ENCODE results near the gene MTUS2.

Gene MTUS2

DNA sequence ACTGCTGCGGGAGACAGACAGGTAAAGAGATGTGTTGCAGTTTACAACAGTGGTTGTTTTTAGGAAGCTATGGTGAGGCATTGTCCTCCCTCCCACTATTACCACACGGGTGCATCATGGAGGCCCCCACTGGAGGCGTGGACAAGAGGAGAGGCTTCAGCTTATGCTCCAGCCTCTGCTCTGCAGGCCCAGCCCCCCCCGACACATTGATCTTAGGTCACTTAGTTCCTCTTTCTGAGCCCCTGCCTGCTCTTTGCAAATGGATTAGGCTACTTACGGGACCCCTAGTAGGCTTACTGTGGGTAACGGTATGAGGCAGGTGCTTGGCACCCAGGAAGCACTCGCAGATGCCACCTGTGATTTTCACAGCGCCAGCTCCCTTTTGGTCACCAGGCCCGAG lies 651.4 kb downstream of the MTUS2 start:
- no peak for DNase-seq (ENCODE audit: low read depth, low spot score)
- no peaks in the 10 kb centered on the region for H3K27me3 ChIP-seq (ENCODE audit: control insufficient read depth, insufficient read depth, low read length)
- WGBS (ENCODE audit: insufficient coverage, insufficient read length), result no CpG with 5 or more reads among the region's 9 CpGs

DNA sequence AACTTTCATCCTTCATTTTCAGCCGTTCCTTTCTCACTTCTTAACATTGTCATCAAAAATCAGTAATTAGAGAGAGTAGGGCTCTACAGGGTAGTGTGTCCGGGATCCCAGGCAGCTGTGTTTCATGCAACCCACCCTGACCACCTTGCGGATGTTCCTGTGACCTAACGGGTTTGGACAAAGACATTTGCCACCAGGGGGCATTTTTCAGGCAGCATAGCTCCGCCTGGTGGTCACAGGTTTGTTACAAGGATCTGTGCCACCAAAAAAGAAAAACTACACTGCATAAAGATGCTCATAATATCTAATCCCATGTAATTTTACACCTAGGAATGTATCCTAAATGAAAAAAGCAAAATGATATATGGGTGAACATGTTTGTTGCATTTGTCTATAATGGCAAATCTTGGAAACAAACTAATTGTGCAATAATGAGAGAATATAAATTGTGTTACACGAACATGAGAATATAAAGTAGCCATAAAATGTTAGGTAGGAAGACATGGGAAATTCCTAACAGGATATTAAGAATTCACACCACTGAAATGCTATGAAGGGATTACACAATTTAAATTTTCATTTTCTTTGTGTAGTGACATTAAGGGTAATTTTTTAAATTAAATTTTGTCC lies 652.3 kb downstream of the MTUS2 start:
- no peaks in the 10 kb centered on the region for H3K27me3 ChIP-seq (ENCODE audit: control insufficient read depth, insufficient read depth, low read length)
- H3K4me3 ChIP-seq (ENCODE audit: low read length), result no peak overlapping the region
- no peaks in the 10 kb centered on the region for H3K9me3 ChIP-seq (ENCODE audit: control insufficient read depth, insufficient read depth, low read length)
- H3K36me3 ChIP-seq (ENCODE audit: control insufficient read depth, insufficient read depth, low read length), result no peaks in the 10 kb centered on the region
- no peaks in the 10 kb centered on the region for H3K4me1 ChIP-seq (ENCODE audit: control insufficient read depth, insufficient read depth, low read length)
- peak; percentile 31 for DNase-seq (ENCODE audit: low read depth, low spot score)
- no peak overlapping the region for H3K27ac ChIP-seq (ENCODE audit: low read length)
- WGBS (ENCODE audit: insufficient coverage, insufficient read length), result no CpG with 5 or more reads among the region's 6 CpGs

More for the DNA sequence above, 651.4 kb downstream of the MTUS2 start:
- Histone ChIP-seq H3K4me3 (ENCODE audit: low read length) (no peak overlapping the region), H3K27ac (ENCODE audit: low read length) (no peak overlapping the region), H3K4me1 (ENCODE audit: control insufficient read depth, insufficient read depth, low read length) (no peaks in the 10 kb centered on the region), H3K9me3 (ENCODE audit: control insufficient read depth, insufficient read depth, low read length) (no peaks in the 10 kb centered on the region), H3K36me3 (ENCODE audit: control insufficient read depth, insufficient read depth, low read length) (no peaks in the 10 kb centered on the region)

GRCh38 chr13:29473166-29473565 lies 653.0 kb downstream of the MTUS2 start:
- Histone ChIP-seq H3K4me1 (ENCODE audit: control insufficient read depth, insufficient read depth, low read length) (no peaks in the 10 kb centered on the region), H3K36me3 (ENCODE audit: control insufficient read depth, insufficient read depth, low read length) (no peaks in the 10 kb centered on the region), H3K27me3 (ENCODE audit: control insufficient read depth, insufficient read depth, low read length) (no peaks in the 10 kb centered on the region), H3K4me3 (ENCODE audit: low read length) (no peak overlapping the region), H3K27ac (ENCODE audit: low read length) (no peak overlapping the region), H3K9me3 (ENCODE audit: control insufficient read depth, insufficient read depth, low read length) (no peaks in the 10 kb centered on the region)
- no CpG with 5 or more reads among the region's 4 CpGs for WGBS (ENCODE audit: insufficient coverage, insufficient read length)
- DNase-seq (ENCODE audit: low read depth, low spot score), result no peak

- no peak for DNase-seq (ENCODE audit: low read depth, low spot score)
- no peaks in the 10 kb centered on the region for H3K36me3 ChIP-seq (ENCODE audit: control insufficient read depth, insufficient read depth, low read length)
- H3K27ac ChIP-seq (ENCODE audit: low read length), result no peak overlapping the region
- no peaks in the 10 kb centered on the region for H3K27me3 ChIP-seq (ENCODE audit: control insufficient read depth, insufficient read depth, low read length)
- H3K4me1 ChIP-seq (ENCODE audit: control insufficient read depth, insufficient read depth, low read length), result no peaks in the 10 kb centered on the region
- no peak overlapping the region for H3K4me3 ChIP-seq (ENCODE audit: low read length)
- WGBS (ENCODE audit: insufficient coverage, insufficient read length), result no CpG with 5 or more reads among the region's 3 CpGs
- H3K9me3 ChIP-seq (ENCODE audit: control insufficient read depth, insufficient read depth, low read length), result no peaks in the 10 kb centered on the region
Measured at GRCh38 chr13:29474991-29475390, 654.9 kb downstream of the MTUS2 start.

- no peaks in the 10 kb centered on the region for H3K9me3 ChIP-seq (ENCODE audit: control insufficient read depth, insufficient read depth, low read length)
- H3K27me3 ChIP-seq (ENCODE audit: control insufficient read depth, insufficient read depth, low read length), result no peaks in the 10 kb centered on the region
- H3K4me1 ChIP-seq (ENCODE audit: control insufficient read depth, insufficient read depth, low read length), result no peaks in the 10 kb centered on the region
- no peak for DNase-seq (ENCODE audit: low read depth, low spot score)
- no peaks in the 10 kb centered on the region for H3K36me3 ChIP-seq (ENCODE audit: control insufficient read depth, insufficient read depth, low read length)
- no CpG with 5 or more reads among the region's 3 CpGs for WGBS (ENCODE audit: insufficient coverage, insufficient read length)
- H3K4me3 ChIP-seq (ENCODE audit: low read length), result no peak overlapping the region
- H3K27ac ChIP-seq (ENCODE audit: low read length), result no peak overlapping the region
Measured at GRCh38 chr13:29476046-29476445, 655.9 kb downstream of the MTUS2 start.

GRCh38 chr13:29479716-29480492 lies 659.8 kb downstream of the MTUS2 start:
- Histone ChIP-seq H3K9me3 (ENCODE audit: control insufficient read depth, insufficient read depth, low read length) (no peaks in the 10 kb centered on the region), H3K36me3 (ENCODE audit: control insufficient read depth, insufficient read depth, low read length) (no peaks in the 10 kb centered on the region), H3K27ac (ENCODE audit: low read length) (no peak overlapping the region), H3K4me3 (ENCODE audit: low read length) (no peak overlapping the region), H3K4me1 (ENCODE audit: control insufficient read depth, insufficient read depth, low read length) (peaks cover 5% of the 10 kb centered on the region), H3K27me3 (ENCODE audit: control insufficient read depth, insufficient read depth, low read length) (no peaks in the 10 kb centered on the region)
- no peak for DNase-seq (ENCODE audit: low read depth, low spot score)
- no CpG with 5 or more reads among the region's 25 CpGs for WGBS (ENCODE audit: insufficient coverage, insufficient read length)

DNA sequence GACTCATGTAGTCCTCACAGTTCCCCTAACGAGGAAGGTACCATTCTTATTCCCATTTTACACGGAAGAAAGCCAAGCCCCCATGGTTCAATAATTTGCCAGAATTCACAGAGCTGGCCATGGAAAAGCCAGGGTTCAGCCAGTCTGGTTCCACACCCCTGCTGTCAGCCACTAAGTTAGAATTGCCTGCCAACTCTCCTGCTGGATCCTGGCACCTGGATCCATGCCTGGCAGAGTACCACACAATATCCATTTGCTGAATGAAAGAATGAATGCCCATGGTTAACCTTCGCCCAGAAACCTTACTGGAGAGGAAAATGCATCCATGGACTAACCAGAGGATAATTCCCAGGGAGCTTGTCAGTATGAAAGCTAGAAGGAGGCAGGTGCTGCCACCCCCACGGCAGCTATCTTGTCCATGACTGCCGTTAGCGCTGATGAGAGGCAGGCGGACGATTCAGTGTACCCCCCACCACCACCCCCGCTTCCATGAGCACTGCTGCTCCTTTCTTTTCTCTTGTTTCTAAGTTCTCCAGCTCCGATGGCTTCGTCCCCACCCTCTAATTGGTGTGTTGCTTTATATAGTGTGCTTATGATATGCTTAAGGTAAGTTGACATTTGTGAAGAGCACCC lies 660.9 kb downstream of the MTUS2 start:
- Histone ChIP-seq H3K9me3 (ENCODE audit: control insufficient read depth, insufficient read depth, low read length) (no peaks in the 10 kb centered on the region), H3K27ac (ENCODE audit: low read length) (no peak overlapping the region), H3K4me3 (ENCODE audit: low read length) (no peak overlapping the region), H3K36me3 (ENCODE audit: control insufficient read depth, insufficient read depth, low read length) (no peaks in the 10 kb centered on the region), H3K4me1 (ENCODE audit: control insufficient read depth, insufficient read depth, low read length) (peaks cover 5% of the 10 kb centered on the region), H3K27me3 (ENCODE audit: control insufficient read depth, insufficient read depth, low read length) (no peaks in the 10 kb centered on the region)
- DNase-seq (ENCODE audit: low read depth, low spot score), result no peak
- no CpG with 5 or more reads among the region's 11 CpGs for WGBS (ENCODE audit: insufficient coverage, insufficient read length)

DNA sequence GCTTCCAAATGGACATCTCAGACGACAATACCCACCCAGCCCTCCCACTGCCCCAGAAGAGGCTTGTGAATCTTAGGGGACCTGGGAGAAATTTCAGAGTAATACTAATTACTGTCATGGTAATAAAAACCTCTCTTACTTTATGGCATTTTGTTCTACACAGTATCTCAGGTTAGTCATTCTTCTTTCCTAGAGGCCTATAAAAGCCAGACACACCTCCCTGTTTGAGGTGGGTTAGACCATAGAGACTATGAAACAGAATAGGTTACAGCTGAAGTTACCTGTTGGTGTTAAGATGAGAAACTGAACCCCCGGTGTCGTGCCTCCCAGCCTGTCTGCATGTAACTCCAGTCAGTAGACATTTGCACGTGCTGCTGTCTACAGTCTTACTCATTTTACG lies 661.5 kb downstream of the MTUS2 start:
- Histone ChIP-seq H3K27ac (ENCODE audit: low read length) (no peak overlapping the region), H3K36me3 (ENCODE audit: control insufficient read depth, insufficient read depth, low read length) (no peaks in the 10 kb centered on the region), H3K9me3 (ENCODE audit: control insufficient read depth, insufficient read depth, low read length) (no peaks in the 10 kb centered on the region), H3K27me3 (ENCODE audit: control insufficient read depth, insufficient read depth, low read length) (no peaks in the 10 kb centered on the region), H3K4me3 (ENCODE audit: low read length) (no peak overlapping the region), H3K4me1 (ENCODE audit: control insufficient read depth, insufficient read depth, low read length) (peaks cover 5% of the 10 kb centered on the region)
- WGBS (ENCODE audit: insufficient coverage, insufficient read length), result no CpG with 5 or more reads among the region's 5 CpGs
- no peak for DNase-seq (ENCODE audit: low read depth, low spot score)

DNA sequence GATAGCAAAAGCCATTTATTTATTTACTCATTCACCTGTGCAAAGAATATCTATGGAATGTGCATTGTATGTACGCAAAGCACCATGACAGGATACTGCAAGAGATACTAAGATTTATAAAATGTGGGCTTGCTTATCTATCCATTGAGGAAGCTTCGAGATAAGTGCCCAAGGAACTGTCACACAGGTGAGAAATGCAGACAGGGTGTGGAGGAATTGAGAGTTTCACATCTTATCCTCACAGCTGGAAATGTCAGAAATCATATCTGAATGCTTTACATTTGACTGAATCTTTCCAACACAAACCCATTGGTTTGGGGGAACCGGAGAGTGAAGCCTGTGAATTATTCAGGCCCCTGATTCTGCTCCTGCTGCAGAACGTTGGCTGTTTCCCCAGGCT lies 662.4 kb downstream of the MTUS2 start:
- DNase-seq (ENCODE audit: low read depth, low spot score), result no peak
- no peaks in the 10 kb centered on the region for H3K36me3 ChIP-seq (ENCODE audit: control insufficient read depth, insufficient read depth, low read length)
- no peak overlapping the region for H3K4me3 ChIP-seq (ENCODE audit: low read length)
- H3K27ac ChIP-seq (ENCODE audit: low read length), result no peak overlapping the region
- no CpG with 5 or more reads among the region's 4 CpGs for WGBS (ENCODE audit: insufficient coverage, insufficient read length)
- no peaks in the 10 kb centered on the region for H3K27me3 ChIP-seq (ENCODE audit: control insufficient read depth, insufficient read depth, low read length)
- H3K9me3 ChIP-seq (ENCODE audit: control insufficient read depth, insufficient read depth, low read length), result no peaks in the 10 kb centered on the region
- peaks cover 5% of the 10 kb centered on the region for H3K4me1 ChIP-seq (ENCODE audit: control insufficient read depth, insufficient read depth, low read length)

DNA sequence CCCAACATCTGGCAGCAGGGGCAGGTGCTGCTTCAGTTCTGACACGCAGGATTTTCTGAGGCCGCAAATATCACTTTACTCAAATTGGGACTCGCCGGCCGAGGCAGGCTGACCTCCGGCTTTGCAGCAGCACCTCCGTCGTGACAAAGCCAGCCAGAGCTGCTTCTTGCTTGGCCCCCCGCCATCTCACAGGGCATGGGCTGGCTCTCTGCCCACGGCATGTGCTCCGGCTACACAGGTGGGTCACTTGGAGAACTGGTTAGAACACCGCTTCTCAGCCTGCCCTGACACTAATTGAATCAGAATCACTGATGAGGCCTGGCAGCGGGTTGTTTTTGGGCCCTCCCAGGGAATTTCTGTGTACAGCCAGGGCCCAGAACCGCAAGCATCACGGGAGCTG lies 663.1 kb downstream of the MTUS2 start:
- H3K4me1 ChIP-seq (ENCODE audit: control insufficient read depth, insufficient read depth, low read length), result peaks cover 7% of the 10 kb centered on the region
- WGBS (ENCODE audit: insufficient coverage, insufficient read length), result no CpG with 5 or more reads among the region's 15 CpGs
- no peaks in the 10 kb centered on the region for H3K36me3 ChIP-seq (ENCODE audit: control insufficient read depth, insufficient read depth, low read length)
- no peaks in the 10 kb centered on the region for H3K9me3 ChIP-seq (ENCODE audit: control insufficient read depth, insufficient read depth, low read length)
- no peak overlapping the region for H3K27ac ChIP-seq (ENCODE audit: low read length)
- no peaks in the 10 kb centered on the region for H3K27me3 ChIP-seq (ENCODE audit: control insufficient read depth, insufficient read depth, low read length)
- DNase-seq (ENCODE audit: low read depth, low spot score), result no peak
- no peak overlapping the region for H3K4me3 ChIP-seq (ENCODE audit: low read length)
